ENCODE data around the gene ATP5F1E.
"Not testable (repeated sequence)": the region's sequence is repeated elsewhere in the genome, so short reads cannot be mapped to it uniquely, and the experiment has no call there.

ATP5F1E gene

GRCh38 chr20:59013031-59013951 is 18.8 kb downstream of the ATP5F1E start:
- H3K4me3 ChIP-seq (replicated peaks; ENCODE audit: low read depth, low read length): no peak overlapping the region
- TF ChIP-seq, protein P1, sequence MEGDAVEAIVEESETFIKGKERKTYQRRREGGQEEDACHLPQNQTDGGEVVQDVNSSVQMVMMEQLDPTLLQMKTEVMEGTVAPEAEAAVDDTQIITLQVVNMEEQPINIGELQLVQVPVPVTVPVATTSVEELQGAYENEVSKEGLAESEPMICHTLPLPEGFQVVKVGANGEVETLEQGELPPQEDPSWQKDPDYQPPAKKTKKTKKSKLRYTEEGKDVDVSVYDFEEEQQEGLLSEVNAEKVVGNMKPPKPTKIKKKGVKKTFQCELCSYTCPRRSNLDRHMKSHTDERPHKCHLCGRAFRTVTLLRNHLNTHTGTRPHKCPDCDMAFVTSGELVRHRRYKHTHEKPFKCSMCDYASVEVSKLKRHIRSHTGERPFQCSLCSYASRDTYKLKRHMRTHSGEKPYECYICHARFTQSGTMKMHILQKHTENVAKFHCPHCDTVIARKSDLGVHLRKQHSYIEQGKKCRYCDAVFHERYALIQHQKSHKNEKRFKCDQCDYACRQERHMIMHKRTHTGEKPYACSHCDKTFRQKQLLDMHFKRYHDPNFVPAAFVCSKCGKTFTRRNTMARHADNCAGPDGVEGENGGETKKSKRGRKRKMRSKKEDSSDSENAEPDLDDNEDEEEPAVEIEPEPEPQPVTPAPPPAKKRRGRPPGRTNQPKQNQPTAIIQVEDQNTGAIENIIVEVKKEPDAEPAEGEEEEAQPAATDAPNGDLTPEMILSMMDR (IDR thresholded peaks at IDR 0.05; ENCODE audit: low read length, missing control alignments): no peak
- DNase-seq (ENCODE audit: low read depth): no peak

GRCh38 chr20:59011874-59012157 is 20.3 kb downstream of the ATP5F1E start:
- not testable (repeated sequence) for H3K4me3 ChIP-seq (replicated peaks; ENCODE audit: low read depth, low read length); DNase-seq (ENCODE audit: low read depth)

GRCh38 chr20:59010995-59011873 is 20.9 kb downstream of the ATP5F1E start:
- TF ChIP-seq, protein P1 (IDR thresholded peaks at IDR 0.05; ENCODE audit: low read length, missing control alignments): no peak
- peak; percentile 93 for DNase-seq (ENCODE audit: low read depth)
- H3K4me3 ChIP-seq (replicated peaks; ENCODE audit: low read depth, low read length): no peak overlapping the region

- TF ChIP-seq, protein P1 (IDR thresholded peaks at IDR 0.05; ENCODE audit: low read length, missing control alignments): no peak
- H3K4me3 ChIP-seq (replicated peaks; ENCODE audit: low read depth, low read length): no peak overlapping the region
- peak; percentile 13 for DNase-seq (ENCODE audit: low read depth)
These were observed 21.7 kb downstream of the ATP5F1E start for GRCh38 chr20:59010321-59010994.

DNA sequence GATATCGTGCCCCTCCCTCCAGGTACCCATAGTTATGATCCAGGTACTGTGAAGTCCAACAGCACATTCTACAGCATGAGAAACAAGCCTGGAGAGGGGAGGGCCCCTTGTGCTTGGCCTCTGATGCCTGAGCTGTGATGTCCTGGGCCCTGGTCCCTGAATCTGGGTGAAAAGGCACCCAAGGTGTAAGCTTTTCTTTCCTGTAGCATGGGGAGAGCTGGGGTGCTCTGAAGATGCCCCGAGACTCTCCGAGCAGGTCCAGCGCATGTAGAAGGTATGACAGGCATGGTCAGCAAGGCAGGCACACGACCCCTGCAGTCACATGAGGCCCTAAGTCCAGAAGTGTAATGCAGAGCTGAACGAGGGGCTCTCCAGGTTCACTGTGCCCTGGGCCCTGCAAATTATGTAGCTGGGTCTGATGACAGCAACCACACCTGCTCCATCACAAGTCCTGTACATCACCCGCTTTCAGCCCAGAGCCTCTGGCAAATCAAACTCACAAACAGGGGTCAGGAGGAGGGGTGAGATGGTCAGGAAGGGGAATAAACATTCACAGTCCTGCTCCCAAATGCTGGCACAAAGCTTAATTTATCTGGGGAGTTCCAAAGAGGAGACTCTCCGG is 23.3 kb downstream of the ATP5F1E start:
- TF ChIP-seq, protein P1 (IDR thresholded peaks at IDR 0.05; ENCODE audit: low read length, missing control alignments): no peak
- DNase-seq (ENCODE audit: low read depth): no peak
- no peak overlapping the region for H3K4me3 ChIP-seq (replicated peaks; ENCODE audit: low read depth, low read length)

DNA sequence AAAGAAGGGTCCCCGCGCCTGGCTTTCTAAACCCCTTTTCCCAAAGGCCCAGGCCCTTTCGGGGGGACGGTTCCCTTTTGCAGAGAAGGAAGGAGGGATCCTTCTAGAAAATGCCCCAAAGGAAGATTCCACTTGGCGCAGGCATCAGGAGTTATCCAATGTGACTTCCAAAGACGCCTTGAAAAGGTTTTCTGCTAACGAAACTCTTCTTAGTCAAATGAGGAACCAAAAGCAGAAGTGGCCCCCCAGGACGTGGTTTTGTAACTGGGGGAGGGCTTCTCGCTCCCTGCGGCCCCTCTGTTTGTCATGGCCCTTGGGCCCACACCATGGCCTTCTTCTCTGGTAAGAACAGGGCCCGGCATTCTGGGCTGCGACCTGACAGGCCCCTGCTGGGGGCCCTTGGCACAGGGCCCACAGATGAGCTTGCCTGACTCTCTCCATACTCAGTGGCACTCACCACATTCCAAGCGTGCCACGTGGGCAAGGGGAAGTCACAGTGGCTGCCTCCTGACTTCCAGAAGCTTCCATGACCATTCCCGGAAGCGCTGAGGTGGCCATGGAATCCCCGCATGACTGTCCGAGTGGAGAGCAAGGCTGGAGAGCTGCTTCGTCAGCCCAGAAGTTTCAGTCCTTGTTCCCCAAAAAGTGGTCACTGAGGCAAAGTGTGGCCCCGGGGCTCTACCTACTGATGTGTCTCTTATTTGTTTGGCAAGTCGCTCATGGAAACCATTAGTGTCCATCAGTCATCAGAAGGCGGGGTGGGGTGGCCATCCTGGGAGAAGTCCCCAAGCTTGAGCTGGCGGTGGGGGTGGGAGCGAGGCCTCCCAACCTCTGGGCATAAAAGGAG is 24.2 kb downstream of the ATP5F1E start:
- TF ChIP-seq, protein P1 (IDR thresholded peaks at IDR 0.05; ENCODE audit: low read length, missing control alignments): no peak
- DNase-seq (ENCODE audit: low read depth): no peak
- peak overlapping the region; percentile 17 for H3K4me3 ChIP-seq (replicated peaks; ENCODE audit: low read depth, low read length)
